ENCODE measurements around the gene SYNGR2. TPM values are rescaled to one million over a fixed set of nuclear protein-coding genes. Genes with fewer than 3 reads are reported as not detected.
A peak's percentile ranks its signal among the peaks of the same experiment; 100 is the strongest.

SYNGR2 gene
- polyA plus RNA-seq, 1 donor (not counting 4 experiments of a cell fraction or from before 2014, with no cell fraction given), result 103 TPM

DNA sequence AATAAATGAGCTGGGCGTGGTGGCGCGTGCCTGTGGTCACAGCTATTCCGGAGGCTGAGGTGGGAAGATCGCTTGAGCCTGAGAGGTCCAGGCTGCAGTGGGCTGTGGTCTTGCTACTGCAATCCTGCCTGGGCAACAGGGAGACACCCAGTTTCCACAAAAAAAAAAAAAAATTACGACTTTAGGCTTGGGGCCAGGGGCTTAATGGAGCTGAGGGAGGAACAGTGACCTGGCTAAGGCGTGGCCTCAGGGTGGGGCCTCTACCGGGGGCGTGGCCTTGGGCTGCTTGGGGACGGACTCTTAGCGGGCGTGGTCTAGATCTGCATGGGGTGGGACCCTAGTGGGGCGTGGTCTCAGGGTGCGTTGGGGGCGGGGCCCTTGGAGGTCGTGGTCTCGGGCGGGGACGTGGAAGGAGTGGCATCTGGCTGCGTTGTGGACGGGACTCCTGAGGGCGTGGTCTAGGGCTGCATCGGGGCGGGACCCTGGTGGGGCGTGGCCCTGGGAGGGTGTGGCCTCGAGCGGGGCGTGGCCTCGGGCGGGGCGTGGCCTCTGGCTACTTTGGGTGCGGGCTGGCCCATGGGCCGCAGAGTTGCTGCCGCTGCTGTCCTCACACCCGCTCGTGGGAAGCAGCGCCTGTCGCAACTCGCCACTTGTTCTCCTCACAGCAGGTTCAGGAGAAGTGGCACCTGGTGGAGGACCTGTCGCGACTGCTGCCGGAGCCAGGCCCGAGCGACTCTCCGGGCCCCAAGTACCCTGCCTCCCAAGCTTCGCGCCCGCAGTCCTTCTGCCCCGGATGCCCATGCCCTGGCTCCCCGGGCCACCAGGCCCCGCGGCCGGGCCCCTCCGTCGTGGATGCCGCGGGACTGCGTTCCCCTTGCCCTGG, 28.0 kb upstream of the SYNGR2 start:
- peak; percentile 95 for DNase-seq (ENCODE audit: low read depth, low spot score)
- Histone ChIP-seq H3K9ac (ENCODE audit: control insufficient read depth, extremely low read depth, insufficient read depth, low read length) (peak overlapping the region; percentile 42), H3K4me2 (ENCODE audit: control insufficient read depth, extremely low read depth, insufficient read depth, low read depth, low read length) (peak overlapping the region; percentile 66), H3K27me3 (ENCODE audit: control insufficient read depth, extremely low read depth, insufficient read depth, low read length) (peaks cover 6% of the 10 kb centered on the region), H3K27ac (ENCODE audit: control insufficient read depth, insufficient read depth, low read length) (no peak overlapping the region), H3K4me1 (ENCODE audit: control insufficient read depth, extremely low read depth, insufficient read depth, low read length) (peaks cover 41% of the 10 kb centered on the region), H3K79me2 (ENCODE audit: control insufficient read depth, insufficient read depth, low read length) (no peaks in the 10 kb centered on the region), H4K20me1 (ENCODE audit: control insufficient read depth, extremely low read depth, insufficient read depth, low read length) (no peaks in the 10 kb centered on the region), H2AFZ (ENCODE audit: control insufficient read depth, low read length) (peak overlapping the region; percentile 5), H3K9me1 (ENCODE audit: control insufficient read depth, extremely low read depth, insufficient read depth, low read length) (no peaks in the 10 kb centered on the region), H3K4me3 (ENCODE audit: control insufficient read depth in 2 of 3, extremely low read depth in 1 of 3, insufficient read depth in 2 of 3, low read depth in 1 of 3, low read length in 3 of 3) (peak overlapping the region in 1 of 3 experiments; percentile 18), H3K9me3 (ENCODE audit: control insufficient read depth, low read depth, low read length) (no peaks in the 10 kb centered on the region), H3K36me3 (ENCODE audit: control insufficient read depth in 2 of 2, extremely low read depth in 1 of 2, insufficient read depth in 2 of 2, low read length in 2 of 2) (no peaks in the 10 kb centered on the region)
- dilution Hi-C loops (cut with MboI; ENCODE audit: extremely low pct_ligation_motif_present, low sequenced_read_pairs), result no loop called here
- FAIRE-seq, result peak; percentile 23
- TF ChIP-seq, protein P1, sequence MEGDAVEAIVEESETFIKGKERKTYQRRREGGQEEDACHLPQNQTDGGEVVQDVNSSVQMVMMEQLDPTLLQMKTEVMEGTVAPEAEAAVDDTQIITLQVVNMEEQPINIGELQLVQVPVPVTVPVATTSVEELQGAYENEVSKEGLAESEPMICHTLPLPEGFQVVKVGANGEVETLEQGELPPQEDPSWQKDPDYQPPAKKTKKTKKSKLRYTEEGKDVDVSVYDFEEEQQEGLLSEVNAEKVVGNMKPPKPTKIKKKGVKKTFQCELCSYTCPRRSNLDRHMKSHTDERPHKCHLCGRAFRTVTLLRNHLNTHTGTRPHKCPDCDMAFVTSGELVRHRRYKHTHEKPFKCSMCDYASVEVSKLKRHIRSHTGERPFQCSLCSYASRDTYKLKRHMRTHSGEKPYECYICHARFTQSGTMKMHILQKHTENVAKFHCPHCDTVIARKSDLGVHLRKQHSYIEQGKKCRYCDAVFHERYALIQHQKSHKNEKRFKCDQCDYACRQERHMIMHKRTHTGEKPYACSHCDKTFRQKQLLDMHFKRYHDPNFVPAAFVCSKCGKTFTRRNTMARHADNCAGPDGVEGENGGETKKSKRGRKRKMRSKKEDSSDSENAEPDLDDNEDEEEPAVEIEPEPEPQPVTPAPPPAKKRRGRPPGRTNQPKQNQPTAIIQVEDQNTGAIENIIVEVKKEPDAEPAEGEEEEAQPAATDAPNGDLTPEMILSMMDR (optimal IDR thresholded peaks at IDR 0.05 in 1 of 3, IDR thresholded peaks at IDR 0.05 in 1 of 3, conservative IDR thresholded peaks at IDR 0.05 in 1 of 3; ENCODE audit: extremely low read depth in 1 of 3, insufficient read depth in 2 of 3, low read length in 3 of 3), result no peak
- TF ChIP-seq EZH2 (IDR thresholded peaks at IDR 0.05; ENCODE audit: low read length), result no peak

DNA sequence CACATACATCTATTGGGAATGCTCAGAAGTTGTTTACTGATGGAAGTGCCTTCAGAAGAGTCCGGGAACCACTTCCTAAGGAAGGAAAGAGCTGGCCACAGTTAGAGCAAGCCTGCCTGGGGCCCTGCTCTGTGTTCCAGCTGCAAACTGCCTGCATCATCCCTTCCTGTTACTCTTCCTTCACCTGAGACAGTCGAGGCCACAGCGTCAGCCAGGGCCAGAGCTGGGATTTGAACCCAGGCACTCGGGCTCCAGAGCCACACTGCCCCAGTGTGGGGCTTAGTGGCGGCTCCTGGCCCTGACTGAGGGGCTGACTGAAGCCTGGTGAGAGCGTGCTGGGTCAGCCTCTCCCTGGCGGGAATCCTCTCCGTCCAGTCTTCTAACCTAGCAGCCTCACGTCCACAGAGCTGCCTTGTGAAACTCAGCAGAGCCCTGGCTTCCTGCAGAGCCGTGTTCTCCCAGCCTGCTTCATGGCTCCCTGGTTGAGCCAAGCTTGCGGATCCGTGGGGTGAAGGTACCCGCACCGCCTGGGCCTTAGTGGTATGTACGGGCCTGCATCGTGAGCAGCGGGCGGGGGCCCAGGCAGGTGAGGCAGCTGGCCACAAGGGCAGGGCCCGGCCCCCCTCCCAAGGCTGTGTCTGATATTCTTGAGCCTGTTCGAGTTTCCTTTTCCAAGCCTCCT, 26.8 kb upstream of the SYNGR2 start:
- peak overlapping the region; percentile 76 for H3K9ac ChIP-seq (ENCODE audit: control insufficient read depth, extremely low read depth, insufficient read depth, low read length)

More for the DNA sequence above, 26.8 kb upstream of the SYNGR2 start:
- peak overlapping the region in 2 of 3 experiments; percentile 9 to 53 for H3K4me3 ChIP-seq (ENCODE audit: control insufficient read depth in 2 of 3, extremely low read depth in 1 of 3, insufficient read depth in 2 of 3, low read depth in 1 of 3, low read length in 3 of 3)
- no peaks in the 10 kb centered on the region for H4K20me1 ChIP-seq (ENCODE audit: control insufficient read depth, extremely low read depth, insufficient read depth, low read length)
- peak overlapping the region; percentile 89 for H3K27ac ChIP-seq (ENCODE audit: control insufficient read depth, insufficient read depth, low read length)
- peaks cover 41% of the 10 kb centered on the region for H3K4me1 ChIP-seq (ENCODE audit: control insufficient read depth, extremely low read depth, insufficient read depth, low read length)
- TF ChIP-seq EZH2 (IDR thresholded peaks at IDR 0.05; ENCODE audit: low read length), result no peak
- TF ChIP-seq, protein P1 (optimal IDR thresholded peaks at IDR 0.05 in 1 of 3, IDR thresholded peaks at IDR 0.05 in 1 of 3, conservative IDR thresholded peaks at IDR 0.05 in 1 of 3; ENCODE audit: extremely low read depth in 1 of 3, insufficient read depth in 2 of 3, low read length in 3 of 3), result no peak
- H3K27me3 ChIP-seq (ENCODE audit: control insufficient read depth, extremely low read depth, insufficient read depth, low read length), result peaks cover 8% of the 10 kb centered on the region
- peak overlapping the region; percentile 66 for H3K4me2 ChIP-seq (ENCODE audit: control insufficient read depth, extremely low read depth, insufficient read depth, low read depth, low read length)
- dilution Hi-C loops (cut with MboI; ENCODE audit: extremely low pct_ligation_motif_present, low sequenced_read_pairs), result no loop called here
- no peak for DNase-seq (ENCODE audit: low read depth, low spot score)
- H2AFZ ChIP-seq (ENCODE audit: control insufficient read depth, low read length), result peak overlapping the region; percentile 63
- no peaks in the 10 kb centered on the region for H3K36me3 ChIP-seq (ENCODE audit: control insufficient read depth in 2 of 2, extremely low read depth in 1 of 2, insufficient read depth in 2 of 2, low read length in 2 of 2)
- no peaks in the 10 kb centered on the region for H3K79me2 ChIP-seq (ENCODE audit: control insufficient read depth, insufficient read depth, low read length)
- H3K9me1 ChIP-seq (ENCODE audit: control insufficient read depth, extremely low read depth, insufficient read depth, low read length), result no peaks in the 10 kb centered on the region
- FAIRE-seq, result no peak
- no peaks in the 10 kb centered on the region for H3K9me3 ChIP-seq (ENCODE audit: control insufficient read depth, low read depth, low read length)
